ENCODE results near the gene SLC29A4. TPM values are rescaled to one million over a fixed set of nuclear protein-coding genes. Genes with fewer than 3 reads are reported as not detected.

The SLC29A4 gene
- polyA plus RNA-seq, 3 donors, result 8.0 to 39.1 (median 13.3) TPM

DNA sequence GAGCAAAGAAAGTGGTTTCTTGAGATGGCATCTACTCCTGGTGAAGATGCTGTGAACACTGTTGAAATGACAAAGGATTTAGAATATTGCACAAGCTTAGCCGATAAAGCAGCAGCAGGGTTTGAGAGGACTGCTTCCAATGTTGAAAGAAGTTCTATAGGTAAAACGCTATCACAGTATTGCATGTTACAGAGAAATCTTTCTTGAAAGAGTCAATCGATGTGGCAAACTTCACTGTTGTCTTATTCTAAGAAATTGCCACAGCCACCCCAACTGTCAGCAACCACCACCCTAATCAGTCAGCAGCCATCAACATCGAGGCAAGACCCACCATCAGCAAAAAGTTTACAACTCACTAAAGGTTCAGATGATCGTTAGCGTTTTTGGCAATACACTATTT is 59.9 kb downstream of the SLC29A4 start:
- no peak overlapping the region for H3K27ac ChIP-seq (ENCODE audit: low read depth, low read length)
- 84 to 97% (median 85%) methylated on average over 6 of the region's 6 CpGs for WGBS, 3 donors

DNA sequence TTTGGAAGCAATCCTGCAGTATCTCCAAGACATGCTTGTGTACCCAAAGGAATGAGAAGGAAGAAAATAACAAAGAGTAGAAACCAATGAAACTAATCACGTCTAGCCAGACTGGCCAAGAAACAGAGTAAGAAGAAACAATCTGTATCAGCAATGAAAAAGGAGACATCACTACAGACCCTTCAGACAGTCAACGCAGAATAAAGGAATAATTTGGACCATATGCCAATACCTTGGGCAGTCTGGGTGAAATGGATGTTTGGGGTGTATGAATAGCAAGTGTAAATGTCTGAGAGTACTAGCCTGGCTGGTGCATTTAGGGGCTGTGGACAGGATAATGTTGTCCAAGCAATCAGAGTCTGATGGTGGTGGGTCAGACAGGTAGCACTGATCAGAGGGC is 61.1 kb downstream of the SLC29A4 start:
- no peak overlapping the region for H3K27ac ChIP-seq (ENCODE audit: low read depth, low read length)
- 93 to 97% (median 96%) methylated on average over 2 of the region's 2 CpGs for WGBS, 3 donors

GRCh38 chr7:5344342-5344741 is 61.6 kb downstream of the SLC29A4 start:
- WGBS, 3 donors, result 96 to 100% (median 98%) methylated on average over 4 of the region's 4 CpGs
- no peak overlapping the region for H3K27ac ChIP-seq (ENCODE audit: low read depth, low read length)

DNA sequence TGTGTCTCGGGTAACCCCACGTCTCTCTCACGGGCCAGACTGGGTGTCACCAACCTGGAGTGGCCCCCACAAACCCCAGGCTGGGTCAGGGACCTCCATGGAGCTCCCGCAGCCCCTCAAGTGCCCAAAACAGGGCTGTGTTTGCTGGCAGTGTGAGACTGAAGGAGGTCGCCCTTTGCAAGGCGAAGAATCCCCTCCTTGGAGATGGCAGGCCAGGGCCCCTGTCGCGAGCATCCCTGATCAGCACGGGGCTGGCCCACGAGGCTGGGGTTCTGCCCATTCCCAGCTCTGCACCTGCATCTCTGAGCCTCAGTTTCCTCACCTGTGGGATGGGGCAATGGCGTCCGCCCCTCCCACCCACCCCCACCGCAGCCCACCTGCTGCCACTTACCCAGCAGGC is 62.4 kb downstream of the SLC29A4 start:
- 96 to 99% (median 98%) methylated on average over 13 of the region's 13 CpGs for WGBS, 3 donors
- no peak overlapping the region for H3K27ac ChIP-seq (ENCODE audit: low read depth, low read length)

DNA sequence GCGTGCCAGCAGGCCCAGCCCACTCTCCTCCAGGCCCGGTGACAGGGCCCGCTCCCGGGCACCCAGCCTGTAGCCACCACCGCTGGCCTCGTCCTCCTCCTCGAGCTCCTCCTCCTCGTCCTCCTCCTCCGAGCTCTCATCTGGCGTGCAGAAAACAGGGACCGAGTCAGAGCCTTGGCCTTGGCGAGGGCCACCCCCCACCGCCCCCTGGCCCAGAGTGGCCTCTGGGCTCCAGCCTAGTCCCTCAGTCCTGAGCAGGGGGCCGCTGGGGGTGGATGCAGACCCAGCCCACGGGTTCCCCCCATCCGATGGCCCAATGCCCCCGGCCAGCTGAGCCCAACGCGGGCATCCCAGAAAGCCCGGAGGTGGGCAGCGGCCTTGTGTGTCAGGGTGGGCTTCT is 62.9 kb downstream of the SLC29A4 start:
- H3K27ac ChIP-seq (ENCODE audit: low read depth, low read length), result no peak overlapping the region
- WGBS, 3 donors, result 95 to 98% (median 98%) methylated on average over 21 of the region's 21 CpGs

DNA sequence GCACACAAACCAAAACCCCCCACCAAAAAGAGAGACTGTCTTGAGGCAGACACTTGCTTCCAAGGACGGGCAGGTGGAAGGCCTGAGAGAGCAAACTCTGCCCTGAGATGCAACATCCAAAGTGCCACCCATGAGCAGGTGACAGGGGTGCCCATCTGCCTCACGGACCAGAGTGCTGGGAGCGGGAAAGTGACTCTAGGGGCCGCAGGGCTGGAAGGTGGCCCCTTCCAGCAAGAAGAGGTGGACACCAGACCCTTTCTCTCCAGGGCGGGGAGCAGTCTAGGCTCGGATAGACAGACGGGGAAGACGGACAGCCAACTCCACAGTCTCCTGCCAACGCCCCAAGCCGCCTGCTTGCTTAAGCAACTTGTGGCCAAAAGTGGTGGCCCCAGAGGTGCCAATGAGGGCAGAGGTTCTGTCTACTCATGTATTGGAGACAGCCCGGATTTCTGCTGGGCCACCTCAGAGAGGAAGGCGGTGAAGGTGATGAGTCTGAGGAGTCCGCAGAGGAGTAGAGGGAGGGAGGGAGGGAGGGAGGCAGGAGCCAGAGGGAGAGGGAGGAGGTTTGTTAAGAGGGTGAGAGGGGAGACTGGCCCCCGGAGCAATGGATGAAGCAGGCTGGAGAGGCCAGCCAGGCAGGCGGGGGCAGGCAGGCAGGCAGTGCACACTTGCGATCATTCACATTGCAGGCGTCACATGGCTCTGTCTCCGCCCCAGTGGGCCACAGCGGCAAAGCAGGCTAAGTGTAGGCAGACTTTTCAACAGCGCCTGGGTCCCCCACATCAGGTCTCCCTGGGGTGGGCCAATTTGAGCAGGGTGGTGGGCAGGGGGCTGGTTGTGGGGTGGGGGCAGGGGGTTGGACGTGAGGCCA is 65.6 kb downstream of the SLC29A4 start:
- no peak overlapping the region for H3K27ac ChIP-seq (ENCODE audit: low read depth, low read length)

GRCh38 chr7:5349005-5349380 is 66.2 kb downstream of the SLC29A4 start:
- H3K27ac ChIP-seq (ENCODE audit: low read depth, low read length), result no peak overlapping the region
- 85 to 91% (median 85%) methylated on average over 17 of the region's 17 CpGs for WGBS, 3 donors

More for the DNA sequence above, 65.6 kb downstream of the SLC29A4 start:
- WGBS, 3 donors, result 77 to 87% (median 87%) methylated on average over 21 of the region's 21 CpGs

- no peak overlapping the region for H3K27ac ChIP-seq (ENCODE audit: low read depth, low read length)
- 80 to 88% (median 80%) methylated on average over 32 to 34 of the region's 34 CpGs for WGBS, 3 donors
Measured at GRCh38 chr7:5349437-5350173, 66.9 kb downstream of the SLC29A4 start.

DNA sequence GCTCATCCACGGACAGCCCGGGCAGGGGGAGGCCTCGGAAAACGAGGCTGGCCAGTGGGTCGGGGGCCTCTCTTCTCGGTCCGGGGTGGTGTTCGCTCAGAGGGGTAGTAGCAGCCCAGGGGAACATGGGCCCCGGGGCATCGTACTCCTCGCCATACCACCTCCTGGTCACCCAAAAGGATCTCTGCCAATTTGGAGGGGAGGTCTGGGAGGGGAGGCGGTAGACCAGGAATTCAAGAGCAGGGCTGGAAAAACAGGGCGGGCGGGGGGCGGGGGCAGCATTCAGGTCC is 67.4 kb downstream of the SLC29A4 start:
- WGBS, 3 donors, result 77 to 86% (median 85%) methylated on average over 6 to 15 of the region's 15 CpGs
- H3K27ac ChIP-seq (ENCODE audit: low read depth, low read length), result no peak overlapping the region

DNA sequence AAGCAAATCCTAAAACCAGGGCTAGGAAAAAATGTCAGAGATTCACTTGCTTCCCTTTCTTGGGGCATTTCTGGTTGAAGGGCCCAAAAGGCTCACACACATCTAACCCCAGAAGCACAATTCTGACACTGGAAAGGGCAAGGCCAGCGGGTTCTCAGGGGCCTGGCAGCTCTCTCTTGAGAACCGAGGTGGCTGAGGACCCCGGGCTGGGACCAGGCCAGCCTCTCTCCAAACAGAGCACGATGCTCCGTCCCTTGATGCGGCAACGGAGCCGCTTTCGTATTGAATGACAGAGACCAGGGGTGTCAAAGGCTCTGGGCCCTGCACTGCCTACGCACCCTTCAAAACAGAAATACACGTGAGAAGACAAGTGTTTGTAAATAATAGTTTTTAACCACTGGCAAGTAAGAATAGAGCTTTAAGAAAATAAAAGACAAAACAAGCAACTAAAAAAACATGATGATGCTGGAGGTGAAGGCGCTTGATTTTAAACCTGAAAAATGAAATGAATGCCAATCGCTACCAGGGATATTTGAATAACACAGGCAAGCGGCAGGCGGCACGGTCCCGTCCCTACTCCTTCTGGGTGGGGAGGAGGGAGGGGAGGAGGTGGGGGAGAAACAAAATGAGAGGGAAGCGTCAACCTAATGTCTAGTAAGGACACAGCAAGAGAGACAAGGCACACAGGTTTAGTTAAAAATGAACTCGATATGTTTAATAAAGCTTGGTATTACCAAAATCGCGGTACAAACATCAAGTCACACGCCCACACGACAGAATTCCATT is 68.0 kb downstream of the SLC29A4 start:
- H3K27ac ChIP-seq (ENCODE audit: low read depth, low read length), result no peak overlapping the region
- 90 to 92% (median 90%) methylated on average over 23 of the region's 23 CpGs for WGBS, 3 donors

DNA sequence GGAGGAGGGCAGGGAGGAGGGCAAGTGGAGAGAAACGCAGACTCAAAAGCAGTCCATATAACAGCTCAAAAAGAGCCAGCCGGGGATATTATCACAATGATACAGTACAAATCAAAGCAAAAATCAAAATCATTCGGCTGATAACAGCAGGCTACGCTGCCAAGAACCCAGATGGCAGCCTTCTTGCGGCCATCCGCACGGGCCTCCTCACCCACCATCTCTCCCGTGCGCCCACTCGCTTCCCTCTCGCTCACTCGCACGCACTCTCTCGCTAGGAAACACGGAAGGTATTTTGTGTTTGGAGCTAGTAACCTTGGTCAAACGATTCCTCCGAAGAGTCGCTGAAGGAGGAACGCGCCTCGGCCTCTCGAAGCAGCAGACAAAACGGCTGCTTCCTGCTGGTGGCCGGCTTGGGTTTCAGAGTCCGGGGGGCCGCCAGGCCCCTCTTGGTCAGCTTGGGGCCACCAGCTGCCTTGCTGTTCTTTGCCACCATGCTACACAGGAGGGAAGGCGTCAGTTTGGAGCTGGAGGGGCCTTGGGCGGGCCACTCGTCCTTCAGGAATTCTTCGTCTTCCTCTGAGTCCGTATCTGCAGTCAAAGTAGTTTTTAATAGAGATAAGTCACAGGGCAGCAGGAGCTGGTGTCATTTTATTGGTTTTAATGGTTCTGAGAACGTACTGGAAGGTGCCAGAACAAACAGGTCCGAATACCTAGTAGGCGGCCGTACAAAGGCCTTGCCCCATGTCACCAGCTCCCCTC is 68.9 kb downstream of the SLC29A4 start:
- WGBS, 3 donors, result 89 to 95% (median 94%) methylated on average over 35 of the region's 35 CpGs
- H3K27ac ChIP-seq (ENCODE audit: low read depth, low read length), result no peak overlapping the region

DNA sequence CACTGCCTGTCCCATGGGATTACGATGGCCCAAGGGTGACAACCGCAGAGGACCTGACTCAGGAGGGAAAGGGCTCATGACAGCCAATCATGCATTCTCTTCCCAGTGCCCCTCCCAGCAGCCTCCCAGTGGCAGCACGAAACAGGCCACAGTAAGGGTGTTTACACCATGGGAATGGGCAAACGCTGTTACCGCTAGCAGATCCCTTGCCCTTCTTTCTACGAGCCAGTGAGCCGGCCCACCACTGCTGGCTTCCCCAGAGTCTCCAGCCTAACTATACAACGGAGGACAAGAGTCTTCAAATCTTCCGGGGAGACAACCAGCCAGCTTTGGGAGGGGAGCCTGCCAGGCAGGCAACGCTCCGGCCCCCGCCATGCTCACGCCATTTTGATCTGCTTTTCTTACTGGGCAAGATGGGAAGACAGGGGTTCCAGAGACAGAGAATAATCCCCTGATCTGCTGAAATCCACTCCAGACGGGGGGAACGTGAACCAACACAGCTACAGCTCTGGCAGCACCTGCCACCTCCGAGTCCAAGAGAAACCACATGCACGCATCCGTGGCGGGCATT is 69.8 kb downstream of the SLC29A4 start:
- 92 to 98% (median 96%) methylated on average over 19 of the region's 19 CpGs for WGBS, 3 donors
- no peak overlapping the region for H3K27ac ChIP-seq (ENCODE audit: low read depth, low read length)

- WGBS, 3 donors, result 23 to 57% (median 39%) methylated on average over 17 of the region's 17 CpGs
- no peak overlapping the region for H3K27ac ChIP-seq (ENCODE audit: low read depth, low read length)
Measured at GRCh38 chr7:5354460-5355232, 71.9 kb downstream of the SLC29A4 start.

Other genes starting within 250 kb of the SLC29A4 start
- gene RBAK, start 237.1 kb upstream of the SLC29A4 start, polyA plus RNA-seq, result 1 to 10 TPM; 2.1 to 2.9 (median 2.8) TPM
- gene WIPI2, start 92.7 kb upstream of the SLC29A4 start, polyA plus RNA-seq, result 10 to 100 TPM; 22.9 to 39.7 (median 29.4) TPM
- gene TNRC18, start 140.9 kb downstream of the SLC29A4 start, polyA plus RNA-seq, result 10 to 100 TPM; 20.4 to 45.5 (median 28.0) TPM
- gene FBXL18, start 230.9 kb downstream of the SLC29A4 start, polyA plus RNA-seq, result 1 to 10 TPM; 1.8 to 4.0 (median 2.2) TPM
- 1,000 to 10,000 TPM in 2 of 3 donors, 100 to 1,000 TPM in 1; 920 to 5,121 (median 3,867) TPM for gene ACTB, start 247.7 kb downstream of the SLC29A4 start, polyA plus RNA-seq